Measurements from ENCODE around the gene RAX2. TPM values are rescaled to one million over a fixed set of nuclear protein-coding genes. Genes with fewer than 3 reads are reported as not detected.

Gene RAX2
- total RNA-seq, 1 donor from 2014 or later: not detected

- H3K36me3 Mint-ChIP-seq (ENCODE audit: low read depth): no peaks in the 10 kb centered on the region
- H3K27ac Mint-ChIP-seq (ENCODE audit: unreplicated experiment): peak overlapping the region; percentile 66
- TF ChIP-seq, protein P1, sequence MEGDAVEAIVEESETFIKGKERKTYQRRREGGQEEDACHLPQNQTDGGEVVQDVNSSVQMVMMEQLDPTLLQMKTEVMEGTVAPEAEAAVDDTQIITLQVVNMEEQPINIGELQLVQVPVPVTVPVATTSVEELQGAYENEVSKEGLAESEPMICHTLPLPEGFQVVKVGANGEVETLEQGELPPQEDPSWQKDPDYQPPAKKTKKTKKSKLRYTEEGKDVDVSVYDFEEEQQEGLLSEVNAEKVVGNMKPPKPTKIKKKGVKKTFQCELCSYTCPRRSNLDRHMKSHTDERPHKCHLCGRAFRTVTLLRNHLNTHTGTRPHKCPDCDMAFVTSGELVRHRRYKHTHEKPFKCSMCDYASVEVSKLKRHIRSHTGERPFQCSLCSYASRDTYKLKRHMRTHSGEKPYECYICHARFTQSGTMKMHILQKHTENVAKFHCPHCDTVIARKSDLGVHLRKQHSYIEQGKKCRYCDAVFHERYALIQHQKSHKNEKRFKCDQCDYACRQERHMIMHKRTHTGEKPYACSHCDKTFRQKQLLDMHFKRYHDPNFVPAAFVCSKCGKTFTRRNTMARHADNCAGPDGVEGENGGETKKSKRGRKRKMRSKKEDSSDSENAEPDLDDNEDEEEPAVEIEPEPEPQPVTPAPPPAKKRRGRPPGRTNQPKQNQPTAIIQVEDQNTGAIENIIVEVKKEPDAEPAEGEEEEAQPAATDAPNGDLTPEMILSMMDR (conservative IDR thresholded peaks at IDR 0.05): no peak
- no peaks in the 10 kb centered on the region for H3K9me3 Mint-ChIP-seq
- no peaks in the 10 kb centered on the region for H3K4me1 Mint-ChIP-seq
- no peak overlapping the region for H3K4me3 Mint-ChIP-seq
- H3K27me3 Mint-ChIP-seq (ENCODE audit: low read depth): peaks cover 22% of the 10 kb centered on the region
- no peak for DNase-seq (ENCODE audit: low read depth, low spot score)
Observed at GRCh38 chr19:3733549-3734309, 38.3 kb downstream of the RAX2 start.

GRCh38 chr19:3732108-3732507 is 39.9 kb downstream of the RAX2 start:
- no peaks in the 10 kb centered on the region for H3K36me3 Mint-ChIP-seq (ENCODE audit: low read depth)
- DNase-seq (ENCODE audit: low read depth, low spot score): no peak
- H3K27ac Mint-ChIP-seq (ENCODE audit: unreplicated experiment): no peak overlapping the region
- no peaks in the 10 kb centered on the region for H3K4me1 Mint-ChIP-seq
- H3K4me3 Mint-ChIP-seq: no peak overlapping the region
- TF ChIP-seq, protein P1 (conservative IDR thresholded peaks at IDR 0.05): no peak
- peaks cover 20% of the 10 kb centered on the region for H3K27me3 Mint-ChIP-seq (ENCODE audit: low read depth)
- no peaks in the 10 kb centered on the region for H3K9me3 Mint-ChIP-seq

DNA sequence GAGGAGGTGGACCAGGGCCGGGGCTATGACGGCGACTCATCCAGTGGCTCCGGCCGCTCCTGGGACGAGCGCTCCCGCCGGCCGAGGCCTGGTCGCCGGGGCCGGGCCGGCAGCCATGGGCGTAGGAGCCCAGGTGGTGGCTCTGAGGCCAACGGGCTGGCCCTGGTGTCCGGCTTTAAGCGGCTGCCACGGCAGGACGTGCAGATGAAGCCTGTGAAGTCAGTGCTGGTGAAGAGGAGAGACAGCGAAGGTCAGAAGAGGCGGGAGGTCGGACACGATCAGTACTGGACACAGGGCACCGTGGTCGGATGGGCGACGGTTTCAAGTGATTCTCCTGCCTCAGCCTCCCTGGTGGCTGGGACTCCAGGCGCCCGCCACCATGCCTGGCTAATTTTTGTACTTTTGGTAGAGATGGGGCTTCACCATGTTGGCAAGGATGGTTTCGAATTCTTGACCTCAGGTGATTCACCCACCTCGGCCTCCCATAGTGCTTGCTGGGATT is 41.5 kb downstream of the RAX2 start:
- Mint-ChIP-seq H3K27me3 (ENCODE audit: low read depth) (peaks cover 31% of the 10 kb centered on the region), H3K4me3 (no peak overlapping the region), H3K27ac (ENCODE audit: unreplicated experiment) (no peak overlapping the region), H3K4me1 (no peaks in the 10 kb centered on the region), H3K36me3 (ENCODE audit: low read depth) (no peaks in the 10 kb centered on the region), H3K9me3 (no peaks in the 10 kb centered on the region)
- TF ChIP-seq, protein P1 (conservative IDR thresholded peaks at IDR 0.05): no peak
- no peak for DNase-seq (ENCODE audit: low read depth, low spot score)

DNA sequence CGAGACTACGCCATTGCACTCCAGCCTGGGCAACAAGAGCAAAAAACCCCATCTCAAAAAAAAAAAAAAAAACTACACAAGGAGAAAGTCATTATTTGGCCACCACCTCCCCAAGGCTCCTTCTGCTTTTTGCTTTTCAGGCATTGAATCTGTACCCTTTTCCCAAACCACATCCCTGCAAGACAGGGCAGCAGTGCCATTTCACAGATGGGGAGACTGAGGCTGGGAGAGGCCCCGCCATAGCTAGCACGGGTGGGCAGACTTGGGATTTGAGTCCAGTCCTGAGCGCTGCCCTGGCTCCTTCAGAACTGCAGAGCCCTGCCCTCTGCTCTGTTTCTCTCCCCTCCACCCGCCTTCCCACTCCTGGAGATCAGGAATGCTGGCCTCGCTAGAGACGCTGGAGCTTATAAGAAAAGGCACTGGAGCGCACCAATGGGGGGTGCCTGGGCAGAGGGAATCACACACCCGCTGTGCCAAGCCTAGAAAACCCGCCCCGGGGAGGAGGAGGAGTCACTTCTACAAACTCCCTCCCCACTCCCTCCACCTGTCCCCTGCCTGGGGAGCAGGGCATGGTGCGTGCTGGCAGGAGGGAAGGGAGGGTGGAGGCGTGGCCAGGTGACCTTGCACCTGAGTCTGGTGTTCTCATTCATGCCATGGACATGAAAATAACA is 46.3 kb downstream of the RAX2 start:
- TF ChIP-seq, protein P1 (conservative IDR thresholded peaks at IDR 0.05): no peak
- H3K27me3 Mint-ChIP-seq (ENCODE audit: low read depth): peaks cover 65% of the 10 kb centered on the region
- H3K27ac Mint-ChIP-seq (ENCODE audit: unreplicated experiment): no peak overlapping the region
- no peaks in the 10 kb centered on the region for H3K9me3 Mint-ChIP-seq
- H3K4me3 Mint-ChIP-seq: no peak overlapping the region
- DNase-seq (ENCODE audit: low read depth, low spot score): no peak
- H3K4me1 Mint-ChIP-seq: no peaks in the 10 kb centered on the region
- H3K36me3 Mint-ChIP-seq (ENCODE audit: low read depth): no peaks in the 10 kb centered on the region

DNA sequence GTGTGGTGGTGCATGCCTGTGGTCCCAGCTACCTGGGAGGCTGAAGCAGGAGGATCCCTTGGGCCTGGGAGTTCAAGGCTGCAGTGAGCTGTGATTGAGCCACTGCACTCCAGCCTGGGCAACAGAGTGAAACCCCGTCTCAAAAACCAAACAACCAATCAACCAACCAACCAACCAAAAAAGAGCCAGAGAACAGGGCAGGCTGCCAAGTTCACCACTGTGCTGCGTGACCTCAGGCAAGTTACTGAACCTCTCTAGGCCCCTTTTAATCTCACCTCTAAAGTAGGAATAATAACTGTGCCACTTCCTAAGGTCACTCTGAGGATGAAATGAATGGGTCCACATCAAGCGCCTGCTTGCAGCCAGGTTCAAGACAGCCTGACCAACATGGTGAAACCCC is 46.9 kb downstream of the RAX2 start:
- Mint-ChIP-seq H3K27me3 (ENCODE audit: low read depth) (peaks cover 71% of the 10 kb centered on the region), H3K36me3 (ENCODE audit: low read depth) (no peaks in the 10 kb centered on the region)

More for the DNA sequence above, 46.9 kb downstream of the RAX2 start:
- no peak overlapping the region for H3K4me3 Mint-ChIP-seq
- no peaks in the 10 kb centered on the region for H3K4me1 Mint-ChIP-seq
- TF ChIP-seq, protein P1 (conservative IDR thresholded peaks at IDR 0.05): no peak
- DNase-seq (ENCODE audit: low read depth, low spot score): no peak
- no peak overlapping the region for H3K27ac Mint-ChIP-seq (ENCODE audit: unreplicated experiment)
- H3K9me3 Mint-ChIP-seq: no peaks in the 10 kb centered on the region

Data from neural crest cell (in vitro differentiated cells).